Hepatocyte (in vitro differentiated cells): ENCODE measurements around the gene C5orf15. TPM values are rescaled to one million over a fixed set of nuclear protein-coding genes. Genes with fewer than 3 reads are reported as not detected.

Experiments
- DNase-seq: peaks from one replicate; pipeline ENCODE4 v3.0.0-alpha.2; 2016; ENCODE audit warnings: low spot score
- H2AFZ ChIP-seq: fragments of 200-600 bp; sonication (generic); 2 replicates; pipeline ENCODE4 v1.6.0; 2016; ENCODE audit warnings: antibody characterized with exemption, mild to moderate bottlenecking
- H3K27ac ChIP-seq: fragments of 200-600 bp; sonication (generic); 2 replicates; pipeline ENCODE4 v1.5.1; 2016; ENCODE audit warnings: mild to moderate bottlenecking
- H3K27me3 ChIP-seq: fragments of 200-600 bp; sonication (generic); 2 replicates; pipeline ENCODE4 v1.6.1; 2016
- H3K36me3 ChIP-seq: fragments of 200-600 bp; sonication (generic); replicated peaks from 2 replicates; pipeline ENCODE4 v1.5.1; 2016; ENCODE audit warnings: low read depth; ENCODE audit not compliant: insufficient read depth
- H3K4me1 ChIP-seq: fragments of 200-600 bp; sonication (generic); 2 replicates; pipeline ENCODE4 v1.5.1; 2016; ENCODE audit warnings: mild to moderate bottlenecking, moderate library complexity; ENCODE audit not compliant: insufficient read depth
- H3K4me2 ChIP-seq: fragments of 200-600 bp; sonication (generic); 2 replicates; pipeline ENCODE4 v1.6.0; 2016
- H3K4me3 ChIP-seq: fragments of 200-600 bp; sonication (generic); 2 replicates; pipeline ENCODE4 v1.5.1; 2016; ENCODE audit warnings: mild to moderate bottlenecking
- H3K79me2 ChIP-seq: fragments of 200-600 bp; sonication (generic); 2 replicates; pipeline ENCODE4 v1.6.0; 2017; ENCODE audit warnings: mild to moderate bottlenecking
- H3K9me2 ChIP-seq: fragments of 200-600 bp; sonication (generic); replicated peaks from 2 replicates; pipeline ENCODE4 v1.6.0; 2017; ENCODE audit warnings: mild to moderate bottlenecking; ENCODE audit not compliant: insufficient read depth
- H3K9me3 ChIP-seq: fragments of 200-600 bp; sonication (generic); 2 replicates; pipeline ENCODE4 v1.5.1; 2016; ENCODE audit warnings: low read depth, mild to moderate bottlenecking
- H4K20me1 ChIP-seq: fragments of 200-600 bp; sonication (generic); 2 replicates; pipeline ENCODE4 v1.6.0; 2016; ENCODE audit warnings: mild to moderate bottlenecking; ENCODE audit not compliant: insufficient read depth, poor library complexity, severe bottlenecking
- EZH2 ChIP-seq: fragments of 200-600 bp; sonication (generic); IDR thresholded peaks from 2 replicates; pipeline ENCODE4 v1.6.1; 2016; ENCODE audit warnings: antibody characterized with exemption, mild to moderate bottlenecking, borderline replicate concordance
- EZH2phosphoT487 ChIP-seq: fragments of 200-600 bp; sonication (generic); IDR thresholded peaks from one replicate; pipeline ENCODE4 v1.6.1; 2018; ENCODE audit warnings: antibody characterized with exemption, mild to moderate bottlenecking, low read depth, moderate library complexity; ENCODE audit not compliant: unreplicated experiment, severe bottlenecking
- WGBS: methylation state at CpG from one replicate; pipeline ENCODE4 v1.1.6; 2016; ENCODE audit warnings: low lambda C conversion rate; ENCODE audit errors: missing lambda C conversion rate; 5-methylcytosine and 5-hydroxymethylcytosine counted together
- polyA plus RNA-seq: library from polyadenylated mRNA; unstranded; fragments of >200 nt; fragmentation: Nextera tagmentation; extraction: Ambion mirVana; gene quantifications from 2 replicates; pipeline ENCODE4 v1.2.1, GENCODE V29; 2016
- total RNA-seq: library from RNA; depleted of rRNA; stranded (reverse); fragments of >200 nt; gene quantifications from 2 replicates; pipeline ENCODE4 v1.2.3, GENCODE V29; 2014
- TF ChIP-seq, protein P1 (sequence below): fragments of 200-600 bp; sonication (generic); IDR thresholded peaks from 2 replicates; pipeline ENCODE4 v1.5.1; 2016; ENCODE audit warnings: antibody characterized with exemption, mild to moderate bottlenecking; ENCODE audit not compliant: poor library complexity

The C5orf15 gene
- total and polyA plus RNA-seq, 2 experiments from 2014 or later, result 76.6 to 124 TPM

DNA sequence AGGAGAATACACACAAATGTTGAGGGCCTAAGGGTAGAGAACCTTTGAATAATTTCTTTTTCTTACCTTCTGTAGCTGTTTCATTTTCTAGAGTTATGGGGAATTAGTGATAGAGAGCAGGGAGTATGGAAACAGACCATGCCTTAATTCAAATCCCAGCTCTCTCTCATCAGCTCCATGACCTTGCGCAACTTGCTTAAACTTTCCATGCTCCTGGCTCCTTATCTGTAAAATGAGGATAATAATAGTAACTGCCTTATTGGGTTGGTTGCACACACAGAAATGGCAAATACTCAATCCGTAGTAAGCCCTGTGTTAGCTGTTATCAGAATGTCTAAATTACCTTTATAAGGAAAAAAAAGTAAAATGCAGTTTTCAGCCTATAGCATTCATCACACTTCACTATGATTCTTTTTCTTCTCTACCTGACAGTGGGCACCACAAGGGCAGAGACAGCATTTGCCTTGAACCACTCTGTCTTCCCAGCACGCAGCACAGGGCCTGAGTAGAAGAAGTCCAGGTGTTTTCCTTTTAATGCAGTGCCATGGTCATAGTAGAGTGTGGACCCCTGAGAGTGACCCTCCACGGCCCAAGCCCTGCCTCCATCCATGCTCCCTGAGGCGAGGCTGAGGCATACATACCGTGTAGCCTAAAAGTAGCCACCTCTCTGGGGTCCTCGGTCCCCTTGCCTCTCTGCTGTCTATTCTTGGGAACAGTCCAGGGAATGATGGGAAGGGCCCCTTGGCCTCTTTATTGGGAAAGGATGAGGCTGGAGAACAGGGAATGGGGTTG, 17.4 kb downstream of the C5orf15 start:
- Histone ChIP-seq H3K9me2 (no peaks in the 10 kb centered on the region), H3K36me3 (no peaks in the 10 kb centered on the region), H3K4me3 (no peak overlapping the region), H3K27me3 (no peaks in the 10 kb centered on the region), H2AFZ (no peak overlapping the region), H3K79me2 (no peaks in the 10 kb centered on the region), H3K4me2 (no peak overlapping the region), H3K9me3 (no peaks in the 10 kb centered on the region), H3K4me1 (no peaks in the 10 kb centered on the region), H4K20me1 (no peaks in the 10 kb centered on the region), H3K27ac (no peak overlapping the region)
- TF ChIP-seq, protein P1, sequence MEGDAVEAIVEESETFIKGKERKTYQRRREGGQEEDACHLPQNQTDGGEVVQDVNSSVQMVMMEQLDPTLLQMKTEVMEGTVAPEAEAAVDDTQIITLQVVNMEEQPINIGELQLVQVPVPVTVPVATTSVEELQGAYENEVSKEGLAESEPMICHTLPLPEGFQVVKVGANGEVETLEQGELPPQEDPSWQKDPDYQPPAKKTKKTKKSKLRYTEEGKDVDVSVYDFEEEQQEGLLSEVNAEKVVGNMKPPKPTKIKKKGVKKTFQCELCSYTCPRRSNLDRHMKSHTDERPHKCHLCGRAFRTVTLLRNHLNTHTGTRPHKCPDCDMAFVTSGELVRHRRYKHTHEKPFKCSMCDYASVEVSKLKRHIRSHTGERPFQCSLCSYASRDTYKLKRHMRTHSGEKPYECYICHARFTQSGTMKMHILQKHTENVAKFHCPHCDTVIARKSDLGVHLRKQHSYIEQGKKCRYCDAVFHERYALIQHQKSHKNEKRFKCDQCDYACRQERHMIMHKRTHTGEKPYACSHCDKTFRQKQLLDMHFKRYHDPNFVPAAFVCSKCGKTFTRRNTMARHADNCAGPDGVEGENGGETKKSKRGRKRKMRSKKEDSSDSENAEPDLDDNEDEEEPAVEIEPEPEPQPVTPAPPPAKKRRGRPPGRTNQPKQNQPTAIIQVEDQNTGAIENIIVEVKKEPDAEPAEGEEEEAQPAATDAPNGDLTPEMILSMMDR, result no peak
- no peak for TF ChIP-seq EZH2phosphoT487
- TF ChIP-seq EZH2, result no peak
- 81% methylated on average over 7 of the region's 7 CpGs for WGBS
- peak; percentile 50 for DNase-seq

DNA sequence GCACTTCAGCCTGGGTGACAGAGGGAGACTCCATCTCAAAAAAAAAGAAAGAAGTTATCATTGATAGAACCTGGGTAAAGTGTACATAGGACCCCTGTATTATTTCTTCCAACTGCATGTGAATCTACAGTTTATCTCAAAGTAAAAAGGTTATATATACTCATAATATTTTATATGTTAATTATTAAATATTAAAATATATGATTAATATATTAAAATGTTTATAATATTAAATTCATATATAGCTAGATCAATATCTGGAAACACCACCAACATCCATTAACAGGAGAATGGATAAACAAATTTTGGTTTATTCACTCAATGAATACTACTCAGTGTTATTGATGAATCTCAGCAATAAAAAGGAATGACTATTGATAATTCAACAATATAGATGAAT, 19.7 kb downstream of the C5orf15 start:
- TF ChIP-seq, protein P1, result no peak
- TF ChIP-seq EZH2 (no peak), EZH2phosphoT487 (no peak)

DNA sequence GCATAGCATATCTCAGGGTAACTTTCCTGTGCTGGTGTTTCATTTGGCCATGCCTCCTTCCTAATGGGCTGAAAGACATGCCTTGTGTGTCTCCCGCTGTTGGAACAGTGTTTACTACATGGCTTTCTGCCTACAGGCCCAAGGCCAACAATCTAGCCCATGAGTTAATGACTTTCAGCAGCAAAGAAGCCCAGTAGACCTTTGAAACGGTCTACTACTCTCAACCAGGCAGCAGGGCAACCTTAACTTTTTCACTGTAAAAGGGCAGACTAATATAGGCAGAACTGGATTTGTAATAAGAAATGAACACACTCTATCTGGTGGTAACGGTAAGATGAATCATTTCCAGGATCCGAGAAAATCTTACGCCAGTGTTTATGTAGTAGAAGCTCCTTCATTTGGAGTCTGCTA, 21.0 kb downstream of the C5orf15 start:
- TF ChIP-seq, protein P1, result no peak
- TF ChIP-seq EZH2phosphoT487 (no peak), EZH2 (no peak)
- H2AFZ ChIP-seq, result no peak overlapping the region
- 84% methylated on average over 5 of the region's 5 CpGs for WGBS

More for the DNA sequence above, 19.7 kb downstream of the C5orf15 start:
- no peak overlapping the region for H3K4me2 ChIP-seq
- no peaks in the 10 kb centered on the region for H3K9me2 ChIP-seq
- H3K36me3 ChIP-seq, result no peaks in the 10 kb centered on the region
- H3K9me3 ChIP-seq, result no peaks in the 10 kb centered on the region
- H3K4me3 ChIP-seq, result no peak overlapping the region
- no peaks in the 10 kb centered on the region for H3K79me2 ChIP-seq
- H2AFZ ChIP-seq, result no peak overlapping the region
- H3K27me3 ChIP-seq, result no peaks in the 10 kb centered on the region
- no peak overlapping the region for H3K27ac ChIP-seq
- DNase-seq, result no peak
- H4K20me1 ChIP-seq, result no peaks in the 10 kb centered on the region
- H3K4me1 ChIP-seq, result no peaks in the 10 kb centered on the region

More for the DNA sequence above, 21.0 kb downstream of the C5orf15 start:
- no peaks in the 10 kb centered on the region for H3K4me1 ChIP-seq
- no peaks in the 10 kb centered on the region for H3K9me3 ChIP-seq
- no peaks in the 10 kb centered on the region for H4K20me1 ChIP-seq
- H3K36me3 ChIP-seq, result no peaks in the 10 kb centered on the region
- H3K4me2 ChIP-seq, result no peak overlapping the region
- no peaks in the 10 kb centered on the region for H3K9me2 ChIP-seq
- DNase-seq, result no peak
- H3K27me3 ChIP-seq, result no peaks in the 10 kb centered on the region
- no peaks in the 10 kb centered on the region for H3K79me2 ChIP-seq
- no peak overlapping the region for H3K4me3 ChIP-seq
- no peak overlapping the region for H3K27ac ChIP-seq
